Measurements from ENCODE around the gene EIF5B.

DNA sequence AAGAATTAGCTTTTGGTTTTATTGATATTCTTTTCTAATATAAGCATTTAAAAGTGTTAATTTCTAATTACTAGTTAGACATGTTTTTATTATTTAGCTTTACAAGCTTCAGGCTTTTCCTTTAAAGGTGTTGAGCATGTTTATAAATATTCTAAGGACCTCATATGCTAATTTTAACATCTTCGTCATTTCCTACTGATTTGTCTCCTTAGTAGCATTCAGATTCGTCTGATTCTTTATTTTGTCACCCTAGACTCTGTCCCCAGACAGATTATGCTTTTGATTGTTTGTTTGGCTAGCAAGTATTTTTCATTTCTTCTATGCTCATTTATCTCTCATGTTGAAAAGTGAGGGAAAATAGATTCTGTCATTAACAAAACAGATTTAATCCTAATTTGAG is 51.7 kb downstream of the EIF5B start:
- TF ChIP-seq, protein P1, sequence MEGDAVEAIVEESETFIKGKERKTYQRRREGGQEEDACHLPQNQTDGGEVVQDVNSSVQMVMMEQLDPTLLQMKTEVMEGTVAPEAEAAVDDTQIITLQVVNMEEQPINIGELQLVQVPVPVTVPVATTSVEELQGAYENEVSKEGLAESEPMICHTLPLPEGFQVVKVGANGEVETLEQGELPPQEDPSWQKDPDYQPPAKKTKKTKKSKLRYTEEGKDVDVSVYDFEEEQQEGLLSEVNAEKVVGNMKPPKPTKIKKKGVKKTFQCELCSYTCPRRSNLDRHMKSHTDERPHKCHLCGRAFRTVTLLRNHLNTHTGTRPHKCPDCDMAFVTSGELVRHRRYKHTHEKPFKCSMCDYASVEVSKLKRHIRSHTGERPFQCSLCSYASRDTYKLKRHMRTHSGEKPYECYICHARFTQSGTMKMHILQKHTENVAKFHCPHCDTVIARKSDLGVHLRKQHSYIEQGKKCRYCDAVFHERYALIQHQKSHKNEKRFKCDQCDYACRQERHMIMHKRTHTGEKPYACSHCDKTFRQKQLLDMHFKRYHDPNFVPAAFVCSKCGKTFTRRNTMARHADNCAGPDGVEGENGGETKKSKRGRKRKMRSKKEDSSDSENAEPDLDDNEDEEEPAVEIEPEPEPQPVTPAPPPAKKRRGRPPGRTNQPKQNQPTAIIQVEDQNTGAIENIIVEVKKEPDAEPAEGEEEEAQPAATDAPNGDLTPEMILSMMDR (IDR thresholded peaks at IDR 0.05): no peak
- TF ChIP-seq POLR2A (IDR thresholded peaks at IDR 0.05): no peak

Measured in thyroid gland (tissue), 4 donors.